B cell (primary cell): Measurements from ENCODE around the gene SLC9A3. TPM values are rescaled to one million over a fixed set of nuclear protein-coding genes. Genes with fewer than 3 reads are reported as not detected.

Experiments
- ATAC-seq: fragments of 200-7000 bp; cut with Tn5 transposase; one replicate; pipeline ENCODE4 v1.10.0; 2021; ENCODE audit warnings: low read depth, mild to moderate bottlenecking, moderate number of reproducible peaks, moderate library complexity
- CTCF ChIA-PET: fragments of 350-600 bp; sonication (Branson Sonifier 250); formaldehyde crosslinking; loops from one replicate; lab custom pipeline; 2021; ENCODE audit warnings: antibody characterized with exemption, inconsistent platforms; lab: Charles Lee
- POLR2A ChIA-PET: fragments of 350-600 bp; sonication (Branson Sonifier 250); formaldehyde crosslinking; loops from one replicate; lab custom pipeline; 2021; ENCODE audit warnings: antibody characterized with exemption; lab: Charles Lee
- DNase-seq: peaks from one replicate; pipeline ENCODE4 v3.0.0; 2013
- H2AFZ ChIP-seq: 2 replicates; pipeline ENCODE4 v1.6.1; 2012; ENCODE audit warnings: mild to moderate bottlenecking, low read depth, low read length; ENCODE audit not compliant: insufficient read depth, poor library complexity, severe bottlenecking
- H3K27ac ChIP-seq, 2 donors: 1 replicate in 1 of 2; 2 replicates in 1 of 2; pipeline ENCODE4 v1.5.1; 2012 to 2013; ENCODE audit warnings: low read length in 2 of 2, mild to moderate bottlenecking in 2 of 2, moderate library complexity in 1 of 2
- H3K27me3 ChIP-seq, 4 experiments: fragments of 200-600 bp in 1 of 4; sonication (generic) in 1 of 4; replicated peaks in 1 of 4; 1 replicate in 2 of 4; 2 replicates in 2 of 4; pipeline versions ENCODE4 v1.6.1 to v1.7.0; 2013 to 2016; ENCODE audit warnings: low read length in 3 of 4, mild to moderate bottlenecking in 2 of 4, mixed read lengths in 1 of 4, moderate library complexity in 1 of 4; ENCODE audit not compliant: insufficient read depth in 4 of 4, control insufficient read depth in 3 of 4; ENCODE audit errors: control extremely low read depth in 1 of 4
- H3K36me3 ChIP-seq, 2 experiments: replicated peaks in 1 of 2; 1 replicate in 1 of 2; 2 replicates in 1 of 2; pipeline versions ENCODE4 v1.6.1 to v1.7.1; 2013; ENCODE audit warnings: low read length in 1 of 2; ENCODE audit not compliant: insufficient read depth in 2 of 2, control insufficient read depth in 1 of 2; ENCODE audit errors: control extremely low read depth in 1 of 2, extremely low read depth in 1 of 2
- H3K4me1 ChIP-seq, 2 donors: fragments of 200-600 bp in 1 of 2; sonication (generic) in 1 of 2; 1 replicate in 1 of 2; 2 replicates in 1 of 2; pipeline versions ENCODE4 v1.5.1 to v1.6.1; 2013 to 2017; ENCODE audit warnings: low read length in 2 of 2; ENCODE audit not compliant: control insufficient read depth in 2 of 2, insufficient read depth in 2 of 2
- H3K4me2 ChIP-seq: replicated peaks from 2 replicates; pipeline ENCODE3; 2012; ENCODE audit warnings: mild to moderate bottlenecking, low read depth, low read length; ENCODE audit not compliant: poor library complexity, severe bottlenecking
- H3K4me3 ChIP-seq, 5 experiments: fragments of 200-600 bp in 1 of 5; sonication (generic) in 1 of 5; 1 replicate in 3 of 5; 2 replicates in 2 of 5; pipeline versions ENCODE4 v1.5.1 to v1.7.0; 2011 to 2016; ENCODE audit warnings: low read length in 4 of 5, mild to moderate bottlenecking in 4 of 5, low read depth in 2 of 5, control low read depth in 1 of 5, moderate library complexity in 1 of 5; ENCODE audit not compliant: insufficient read depth in 1 of 5; ENCODE audit errors: control extremely low read depth in 1 of 5, extremely low read depth in 1 of 5
- H3K79me2 ChIP-seq: fragments of 200-600 bp; sonication (generic); one replicate; pipeline ENCODE4 v1.6.0; 2016; ENCODE audit warnings: low read length; ENCODE audit not compliant: control insufficient read depth, insufficient read depth
- H3K9ac ChIP-seq: fragments of 200-600 bp; sonication (generic); 2 replicates; pipeline ENCODE4 v1.6.1; 2017; ENCODE audit warnings: mild to moderate bottlenecking, low read length, moderate library complexity
- H3K9me3 ChIP-seq, 3 donors: one replicate each; pipeline versions ENCODE4 v1.6.1 to v1.7.1; 2013; ENCODE audit warnings: low read length in 2 of 3; ENCODE audit not compliant: control insufficient read depth in 2 of 3, insufficient read depth in 1 of 3; ENCODE audit errors: control extremely low read depth in 1 of 3
- H4K20me1 ChIP-seq: 2 replicates; pipeline ENCODE4 v1.6.0; 2012; ENCODE audit warnings: mild to moderate bottlenecking, low read length; ENCODE audit not compliant: insufficient read depth, control insufficient read depth, poor library complexity, severe bottlenecking
- H3K27ac Mint-ChIP-seq: one replicate; pipeline ENCODE4 v1.8.0; 2021; ENCODE audit warnings: mixed read lengths
- H3K27me3 Mint-ChIP-seq: one replicate; pipeline ENCODE4 v1.8.0; 2021; ENCODE audit warnings: mixed read lengths
- H3K4me1 Mint-ChIP-seq: one replicate; pipeline ENCODE4 v1.8.0; 2021; ENCODE audit warnings: mixed read lengths
- H3K4me3 Mint-ChIP-seq: one replicate; pipeline ENCODE4 v1.8.0; 2021; ENCODE audit warnings: mixed read lengths
- H3K9me3 Mint-ChIP-seq: one replicate; pipeline ENCODE4 v1.8.0; 2022; ENCODE audit warnings: mixed read lengths; ENCODE audit not compliant: insufficient read depth
- EZH2 ChIP-seq: IDR thresholded peaks from 2 replicates; pipeline ENCODE4 v1.6.1; 2012; ENCODE audit warnings: borderline replicate concordance, low read depth, mild to moderate bottlenecking, moderate library complexity, low read length; ENCODE audit not compliant: insufficient read depth, poor library complexity, severe bottlenecking
- WGBS: methylation state at CpG from one replicate; pipeline ENCODE4 v1.1.5; 2013; ENCODE audit warnings: missing lambda C conversion rate; ENCODE audit not compliant: insufficient coverage; 5-methylcytosine and 5-hydroxymethylcytosine counted together
- intact Hi-C: fragments of 100-400 bp; cut with micrococcal nuclease; formaldehyde crosslinking; loops from one replicate; pipeline ENCODE4 v1.10.0; 2022
- polyA plus RNA-seq: library from polyadenylated mRNA; depleted of rRNA; stranded (reverse); fragments of >200 nt; gene quantifications from 2 replicates; pipeline ENCODE4 v1.2.3, GENCODE V29; 2012
- total RNA-seq, 2 donors: library from RNA; stranded (reverse); fragments of 120-200 nt in 1 of 2; gene quantifications; 1 replicate in 1 of 2; 2 replicates in 1 of 2; pipeline versions ENCODE4 v1.2.3 to v1.2.4, GENCODE V29; 2013 to 2022
- TF ChIP-seq, protein P1 (sequence below): fragments of 200-600 bp; IDR thresholded peaks from one replicate; pipeline ENCODE4 v1.8.0; 2022; ENCODE audit warnings: antibody characterized with exemption, mild to moderate bottlenecking

The SLC9A3 gene
- total and polyA plus RNA-seq, 2 donors (not counting 1 experiment from before 2014, with no cell fraction given): 0.84 to 2.0 TPM

DNA sequence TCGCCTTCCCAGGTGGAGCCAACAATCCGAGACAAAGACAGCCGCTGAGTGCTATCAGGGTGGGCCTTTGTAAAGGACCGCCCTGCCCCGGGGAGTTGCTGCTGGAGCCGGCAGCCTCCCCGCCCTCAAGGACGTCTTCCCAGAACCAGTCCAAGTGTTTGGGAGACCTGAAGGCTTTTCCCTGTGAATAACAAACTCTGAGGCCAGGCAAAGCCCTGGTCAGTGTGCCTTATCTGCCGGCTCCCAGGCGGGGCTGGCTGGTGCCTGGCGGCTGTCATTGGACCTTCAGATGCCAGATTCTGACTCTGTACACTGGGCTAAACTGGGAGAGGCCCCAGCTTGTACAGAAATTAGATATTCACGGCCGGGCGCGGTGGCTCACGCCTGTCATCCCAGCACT lies 2.1 kb downstream of the SLC9A3 start:
- POLR2A ChIA-PET: no interaction called here
- peaks cover 0 to 51% (median 0%) of the 10 kb centered on the region in 3 donors for H3K9me3 ChIP-seq
- peaks cover 1% of the 10 kb centered on the region for H3K9me3 Mint-ChIP-seq
- peaks cover 21% of the 10 kb centered on the region for H3K4me1 Mint-ChIP-seq
- H3K79me2 ChIP-seq: no peaks in the 10 kb centered on the region
- intact Hi-C loops: no loop called here
- H4K20me1 ChIP-seq: peaks cover 7% of the 10 kb centered on the region
- peaks cover 19 to 39% of the 10 kb centered on the region in 2 donors for H3K4me1 ChIP-seq
- H3K4me3 ChIP-seq: no peak overlapping the region
- H3K27ac ChIP-seq: no peak overlapping the region
- H3K4me3 Mint-ChIP-seq: no peak overlapping the region
- ATAC-seq (no peak), DNase-seq (no peak)
- TF ChIP-seq, protein P1, sequence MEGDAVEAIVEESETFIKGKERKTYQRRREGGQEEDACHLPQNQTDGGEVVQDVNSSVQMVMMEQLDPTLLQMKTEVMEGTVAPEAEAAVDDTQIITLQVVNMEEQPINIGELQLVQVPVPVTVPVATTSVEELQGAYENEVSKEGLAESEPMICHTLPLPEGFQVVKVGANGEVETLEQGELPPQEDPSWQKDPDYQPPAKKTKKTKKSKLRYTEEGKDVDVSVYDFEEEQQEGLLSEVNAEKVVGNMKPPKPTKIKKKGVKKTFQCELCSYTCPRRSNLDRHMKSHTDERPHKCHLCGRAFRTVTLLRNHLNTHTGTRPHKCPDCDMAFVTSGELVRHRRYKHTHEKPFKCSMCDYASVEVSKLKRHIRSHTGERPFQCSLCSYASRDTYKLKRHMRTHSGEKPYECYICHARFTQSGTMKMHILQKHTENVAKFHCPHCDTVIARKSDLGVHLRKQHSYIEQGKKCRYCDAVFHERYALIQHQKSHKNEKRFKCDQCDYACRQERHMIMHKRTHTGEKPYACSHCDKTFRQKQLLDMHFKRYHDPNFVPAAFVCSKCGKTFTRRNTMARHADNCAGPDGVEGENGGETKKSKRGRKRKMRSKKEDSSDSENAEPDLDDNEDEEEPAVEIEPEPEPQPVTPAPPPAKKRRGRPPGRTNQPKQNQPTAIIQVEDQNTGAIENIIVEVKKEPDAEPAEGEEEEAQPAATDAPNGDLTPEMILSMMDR: no peak
- TF ChIP-seq EZH2: no peak
- H3K9ac ChIP-seq: no peak overlapping the region
- peaks cover 55% of the 10 kb centered on the region for H3K27me3 Mint-ChIP-seq
- no peak overlapping the region for H3K4me2 ChIP-seq
- WGBS: 85% methylated on average over 16 of the region's 16 CpGs
- H3K36me3 ChIP-seq: no peaks in the 10 kb centered on the region
- no peak overlapping the region for H2AFZ ChIP-seq
- H3K27me3 ChIP-seq: peaks cover 0 to 90% (median 49%) of the 10 kb centered on the region in 4 experiments
- no peak overlapping the region for H3K27ac Mint-ChIP-seq
- CTCF ChIA-PET: no interaction called here

GRCh38 chr5:521680-522079 lies 2.6 kb downstream of the SLC9A3 start:
- intact Hi-C loops: no loop called here
- Histone ChIP-seq H3K4me1 (peaks cover 14 to 34% of the 10 kb centered on the region in 2 donors), H3K9ac (no peak overlapping the region), H3K27ac (no peak overlapping the region), H3K4me3 (no peak overlapping the region), H2AFZ (no peak overlapping the region), H3K4me2 (no peak overlapping the region), H3K27me3 (peaks cover 0 to 90% (median 46%) of the 10 kb centered on the region in 4 experiments), H4K20me1 (peaks cover 7% of the 10 kb centered on the region), H3K36me3 (no peaks in the 10 kb centered on the region), H3K9me3 (peaks cover 0 to 47% (median 0%) of the 10 kb centered on the region in 3 donors), H3K79me2 (no peaks in the 10 kb centered on the region)
- Mint-ChIP-seq H3K4me3 (no peak overlapping the region), H3K4me1 (peaks cover 19% of the 10 kb centered on the region), H3K27me3 (peaks cover 55% of the 10 kb centered on the region), H3K9me3 (peaks cover 3% of the 10 kb centered on the region), H3K27ac (no peak overlapping the region)
- no peak for DNase-seq
- ChIA-PET CTCF (no interaction called here), POLR2A (no interaction called here)
- ATAC-seq: no peak
- no peak for TF ChIP-seq EZH2
- TF ChIP-seq, protein P1: no peak
- WGBS: 81% methylated on average over 9 of the region's 9 CpGs
